Inferior parietal cortex (tissue), 1 donor: Measurements from ENCODE around the gene APPBP2.

Experiments
- DNase-seq: peaks from one replicate; pipeline ENCODE4 v3.0.0-alpha.2; 2016; ENCODE audit errors: extremely low spot score

Gene APPBP2

GRCh38 chr17:60393840-60394723 lies 132.0 kb downstream of the APPBP2 start:
- no peak for DNase-seq
